Stimulated activated naive B cell treated with anti-CD40 and anti-IgM and Interleukin-4, amounts not matched to agents 10 μg/mL and 1 μg/mL and 100 μg/mL, for 72 hours (primary cell): ENCODE measurements around the gene VIPR2.

Experiments used
- ATAC-seq, 2 donors: fragments of 150-1000 bp; cut with Tn5 transposase; replicated peaks; 2 replicates each; pipeline ENCODE4 v1.10.0; 2021; ENCODE audit warnings: moderate library complexity in 1 of 2
- DNase-seq: peaks from one replicate; pipeline ENCODE4 v3.0.0; 2021
- H3K27ac Mint-ChIP-seq: one replicate; pipeline ENCODE4 v1.8.0; 2022; ENCODE audit warnings: mild to moderate bottlenecking, mixed read lengths
- H3K27me3 Mint-ChIP-seq, 2 donors: one replicate each; pipeline ENCODE4 v1.8.0; 2022; ENCODE audit warnings: mixed read lengths in 2 of 2
- H3K36me3 Mint-ChIP-seq, 2 donors: one replicate each; pipeline ENCODE4 v1.8.0; 2022; ENCODE audit warnings: mixed read lengths in 2 of 2, mild to moderate bottlenecking in 1 of 2
- H3K4me1 Mint-ChIP-seq, 2 donors: one replicate each; pipeline ENCODE4 v1.8.0; 2022; ENCODE audit warnings: mixed read lengths in 2 of 2, mild to moderate bottlenecking in 1 of 2
- H3K4me3 Mint-ChIP-seq, 2 donors: one replicate each; pipeline ENCODE4 v1.8.0; 2022; ENCODE audit warnings: mild to moderate bottlenecking in 2 of 2, mixed read lengths in 2 of 2, moderate library complexity in 1 of 2
- H3K9me3 Mint-ChIP-seq, 2 donors: one replicate each; pipeline ENCODE4 v1.8.0; 2022; ENCODE audit warnings: mixed read lengths in 2 of 2, mild to moderate bottlenecking in 1 of 2

VIPR2 gene

GRCh38 chr7:159042581-159043101 is 102.0 kb downstream of the VIPR2 start:
- ATAC-seq (no peak), DNase-seq (no peak)
- no peak overlapping the region for H3K4me3 Mint-ChIP-seq
- no peaks in the 10 kb centered on the region for H3K4me1 Mint-ChIP-seq
- peaks cover 0 to 3% of the 10 kb centered on the region in 2 donors for H3K27me3 Mint-ChIP-seq
- H3K9me3 Mint-ChIP-seq, result peaks cover 0 to 3% of the 10 kb centered on the region in 2 donors
- no peaks in the 10 kb centered on the region for H3K36me3 Mint-ChIP-seq
- H3K27ac Mint-ChIP-seq, result no peak overlapping the region

DNA sequence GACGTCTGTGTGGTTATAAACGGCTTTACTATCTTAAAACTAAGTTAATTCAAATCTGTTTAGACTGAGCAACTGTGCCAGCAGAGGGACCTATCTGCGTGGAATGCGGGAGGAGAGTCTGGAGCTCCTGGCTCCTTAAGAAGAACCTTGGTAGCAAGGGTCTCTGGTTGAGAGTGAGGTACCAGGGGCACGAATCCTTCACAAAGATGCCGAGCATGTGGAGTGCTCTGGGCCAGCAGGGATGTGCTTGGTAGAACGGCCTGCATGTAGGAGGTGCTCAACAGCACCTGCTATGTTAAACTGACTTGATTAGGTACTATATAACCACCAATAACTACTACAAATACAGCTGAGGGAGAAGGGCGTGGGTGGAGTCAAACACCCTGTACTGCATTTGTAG is 102.6 kb downstream of the VIPR2 start:
- ATAC-seq, result no peak
- no peak overlapping the region for H3K4me3 Mint-ChIP-seq
- peaks cover 0 to 3% of the 10 kb centered on the region in 2 donors for H3K9me3 Mint-ChIP-seq
- H3K36me3 Mint-ChIP-seq, result no peaks in the 10 kb centered on the region
- peaks cover 0 to 3% of the 10 kb centered on the region in 2 donors for H3K27me3 Mint-ChIP-seq
- no peak for DNase-seq
- H3K4me1 Mint-ChIP-seq, result no peaks in the 10 kb centered on the region
- H3K27ac Mint-ChIP-seq, result no peak overlapping the region

DNA sequence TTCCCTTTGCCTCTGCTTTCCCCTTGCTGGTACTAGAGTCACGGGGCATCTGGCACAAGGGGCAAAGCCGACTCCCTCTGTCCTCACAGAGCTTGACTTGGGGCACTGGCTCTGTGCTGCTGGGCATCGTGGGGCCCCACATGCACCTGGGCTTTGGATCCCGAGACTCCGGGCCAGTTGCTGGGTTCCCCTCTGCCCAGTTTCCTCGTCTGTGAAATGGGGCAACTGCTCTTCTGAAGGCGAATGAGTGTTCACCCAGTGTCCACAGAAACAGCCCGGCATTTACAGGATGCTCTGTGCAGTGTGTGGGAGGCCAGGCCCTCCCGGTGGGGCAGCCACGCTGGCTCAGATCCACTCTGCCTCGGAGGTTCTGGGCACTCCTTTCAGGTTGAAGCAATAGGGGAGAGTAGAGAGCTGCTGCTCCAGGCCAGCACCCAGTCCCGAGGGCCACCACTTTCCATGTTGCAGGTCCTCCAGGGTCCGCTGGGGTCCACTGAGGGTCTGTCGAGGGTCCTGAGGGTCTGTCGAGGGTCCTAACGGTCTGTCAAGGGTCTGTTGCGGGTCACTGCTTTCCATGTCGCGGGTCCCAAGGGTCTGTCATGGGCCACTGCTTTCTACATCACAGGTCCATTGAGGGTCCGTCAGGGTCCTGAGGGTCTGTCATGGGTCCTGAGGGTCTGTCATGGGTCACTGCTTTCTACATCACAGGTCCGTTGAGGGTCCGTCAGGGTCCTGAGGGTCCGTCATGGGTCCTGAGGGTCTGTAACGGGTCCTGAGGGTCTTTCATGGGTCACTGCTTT is 103.6 kb downstream of the VIPR2 start:
- ATAC-seq (no peak), DNase-seq (no peak)
- Mint-ChIP-seq H3K4me1 (no peaks in the 10 kb centered on the region), H3K4me3 (no peak overlapping the region), H3K9me3 (peaks cover 0 to 3% of the 10 kb centered on the region in 2 donors), H3K27ac (no peak overlapping the region), H3K27me3 (peaks cover 0 to 3% of the 10 kb centered on the region in 2 donors), H3K36me3 (no peaks in the 10 kb centered on the region)

- DNase-seq (no peak), ATAC-seq (no peak)
- Mint-ChIP-seq H3K27ac (no peak overlapping the region), H3K27me3 (peaks cover 0 to 6% of the 10 kb centered on the region in 2 donors), H3K36me3 (no peaks in the 10 kb centered on the region), H3K4me3 (no peak overlapping the region), H3K9me3 (peaks cover 0 to 3% of the 10 kb centered on the region in 2 donors), H3K4me1 (no peaks in the 10 kb centered on the region)
These were observed 104.5 kb downstream of the VIPR2 start for GRCh38 chr7:159040146-159040545.

- ATAC-seq (no peak), DNase-seq (no peak)
- Mint-ChIP-seq H3K27ac (no peak overlapping the region), H3K27me3 (peaks cover 0 to 6% of the 10 kb centered on the region in 2 donors), H3K36me3 (no peaks in the 10 kb centered on the region), H3K4me3 (no peak overlapping the region), H3K4me1 (no peaks in the 10 kb centered on the region), H3K9me3 (peaks cover 0 to 3% of the 10 kb centered on the region in 2 donors)
These were observed 105.0 kb downstream of the VIPR2 start for GRCh38 chr7:159039716-159040115.

DNA sequence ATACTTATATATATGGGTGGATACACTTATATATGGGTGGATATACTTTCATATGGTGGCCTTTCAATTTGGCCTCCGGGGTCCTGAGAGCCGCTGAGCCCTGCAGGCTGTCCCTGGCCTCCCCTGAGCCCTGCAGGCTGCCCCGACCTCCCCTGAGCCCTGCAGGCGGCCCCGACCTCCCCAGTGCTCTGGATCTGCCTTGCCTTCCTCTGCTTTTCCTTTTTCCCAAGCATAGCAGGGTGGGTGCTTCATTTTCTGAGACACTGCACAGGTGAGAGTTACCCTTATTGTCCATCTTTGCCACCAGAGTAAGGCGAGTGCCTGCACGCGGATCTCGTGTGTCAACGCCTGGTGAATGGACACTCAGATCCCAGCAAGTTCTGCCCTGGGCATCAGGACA is 106.6 kb downstream of the VIPR2 start:
- H3K4me1 Mint-ChIP-seq, result no peaks in the 10 kb centered on the region
- no peaks in the 10 kb centered on the region for H3K36me3 Mint-ChIP-seq
- H3K4me3 Mint-ChIP-seq, result no peak overlapping the region
- H3K27ac Mint-ChIP-seq, result no peak overlapping the region
- DNase-seq (no peak), ATAC-seq (no peak)
- peaks cover 0 to 3% of the 10 kb centered on the region in 2 donors for H3K9me3 Mint-ChIP-seq
- peaks cover 0 to 6% of the 10 kb centered on the region in 2 donors for H3K27me3 Mint-ChIP-seq

DNA sequence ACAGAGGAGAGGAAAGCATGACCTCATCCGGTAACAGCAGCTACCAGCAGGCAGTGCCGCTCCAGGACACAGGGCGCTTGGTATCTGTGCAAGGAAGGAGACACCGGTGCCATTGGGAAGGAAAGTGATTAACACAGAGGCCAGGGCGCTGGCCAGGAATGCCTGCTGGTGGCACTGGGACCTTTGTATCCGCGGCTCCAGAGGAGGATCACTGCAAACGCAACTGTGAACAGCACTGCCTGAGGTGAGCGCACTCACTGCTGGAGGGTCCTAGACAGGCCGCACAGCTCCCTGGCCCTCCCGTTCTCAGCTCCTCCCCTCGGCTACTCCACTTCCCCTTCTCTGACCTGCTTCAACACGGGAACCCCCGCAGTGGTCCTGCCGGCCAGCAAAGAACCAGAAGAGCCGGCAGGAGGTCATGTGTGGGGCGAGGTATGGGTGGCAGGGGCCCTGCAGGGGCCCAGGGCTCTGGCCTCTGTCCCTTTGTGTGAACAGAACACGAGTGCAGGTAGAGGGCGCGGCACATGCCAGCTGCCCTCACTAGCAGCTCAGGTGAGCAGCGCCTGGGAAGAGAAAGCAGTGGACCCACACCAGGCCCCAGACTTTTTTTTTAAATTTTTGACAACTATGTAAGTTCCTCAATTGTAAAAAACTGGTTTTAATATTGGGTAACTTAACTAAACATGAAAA is 107.6 kb downstream of the VIPR2 start:
- no peak for DNase-seq
- ATAC-seq, result no peak
- peaks cover 7 to 10% of the 10 kb centered on the region in 2 donors for H3K27me3 Mint-ChIP-seq
- H3K4me1 Mint-ChIP-seq, result no peaks in the 10 kb centered on the region
- no peaks in the 10 kb centered on the region for H3K36me3 Mint-ChIP-seq
- no peak overlapping the region for H3K27ac Mint-ChIP-seq
- H3K4me3 Mint-ChIP-seq, result no peak overlapping the region
- no peaks in the 10 kb centered on the region for H3K9me3 Mint-ChIP-seq

- Mint-ChIP-seq H3K27me3 (peaks cover 21 to 24% of the 10 kb centered on the region in 2 donors), H3K36me3 (no peaks in the 10 kb centered on the region), H3K4me3 (no peak overlapping the region), H3K4me1 (peaks cover 4 to 6% of the 10 kb centered on the region in 2 donors), H3K27ac (peak overlapping the region; percentile 47), H3K9me3 (no peaks in the 10 kb centered on the region)
- ATAC-seq (no peak), DNase-seq (no peak)
These were observed 109.0 kb downstream of the VIPR2 start for GRCh38 chr7:159035571-159036073.

DNA sequence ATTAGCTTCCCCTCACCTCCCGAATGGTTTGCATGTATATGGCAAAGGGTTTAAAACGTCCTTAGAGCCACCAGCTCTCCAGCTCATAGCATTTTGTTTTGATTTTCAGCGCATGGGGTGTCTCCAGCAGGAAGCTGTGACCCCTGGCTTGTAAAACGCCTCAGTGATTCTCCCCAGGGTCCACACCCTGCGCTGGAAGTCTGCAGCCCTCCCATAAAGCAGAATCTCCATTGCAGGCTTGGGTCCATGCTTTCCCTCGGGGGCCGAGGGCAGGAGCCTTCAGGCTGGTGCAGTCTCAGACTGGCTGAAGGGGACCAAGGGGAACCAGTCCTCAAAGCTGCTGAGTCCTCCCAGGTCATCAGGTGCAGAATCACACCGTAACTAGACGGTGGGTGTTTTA is 109.7 kb downstream of the VIPR2 start:
- Mint-ChIP-seq H3K9me3 (no peaks in the 10 kb centered on the region), H3K36me3 (no peaks in the 10 kb centered on the region), H3K27ac (no peak overlapping the region), H3K27me3 (peaks cover 24 to 28% of the 10 kb centered on the region in 2 donors), H3K4me1 (peaks cover 4 to 10% of the 10 kb centered on the region in 2 donors), H3K4me3 (no peak overlapping the region)
- DNase-seq (no peak), ATAC-seq (no peak)

DNA sequence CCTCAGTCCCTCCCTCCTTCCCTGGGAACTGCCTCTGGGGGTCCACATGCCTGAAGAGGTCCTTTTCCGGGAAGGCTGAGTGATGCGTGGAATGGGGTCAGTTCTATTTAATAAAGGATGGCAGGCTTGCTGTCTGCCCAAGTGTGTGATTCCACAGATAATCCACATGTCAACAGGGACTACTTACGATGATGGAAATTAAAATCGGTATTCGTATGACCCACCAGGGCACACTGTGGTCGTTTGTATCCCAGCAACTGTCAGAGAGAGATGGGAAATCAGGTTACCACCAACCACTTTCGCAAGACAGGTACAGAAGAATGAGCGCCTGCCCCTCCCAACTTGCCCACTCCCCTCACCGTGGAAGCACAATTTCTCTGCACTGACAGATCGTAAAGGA is 110.3 kb downstream of the VIPR2 start:
- no peak overlapping the region for H3K4me3 Mint-ChIP-seq
- ATAC-seq (no peak), DNase-seq (no peak)
- no peaks in the 10 kb centered on the region for H3K9me3 Mint-ChIP-seq
- H3K36me3 Mint-ChIP-seq, result no peaks in the 10 kb centered on the region
- peaks cover 24 to 32% of the 10 kb centered on the region in 2 donors for H3K27me3 Mint-ChIP-seq
- H3K27ac Mint-ChIP-seq, result no peak overlapping the region
- H3K4me1 Mint-ChIP-seq, result peaks cover 4 to 10% of the 10 kb centered on the region in 2 donors

DNA sequence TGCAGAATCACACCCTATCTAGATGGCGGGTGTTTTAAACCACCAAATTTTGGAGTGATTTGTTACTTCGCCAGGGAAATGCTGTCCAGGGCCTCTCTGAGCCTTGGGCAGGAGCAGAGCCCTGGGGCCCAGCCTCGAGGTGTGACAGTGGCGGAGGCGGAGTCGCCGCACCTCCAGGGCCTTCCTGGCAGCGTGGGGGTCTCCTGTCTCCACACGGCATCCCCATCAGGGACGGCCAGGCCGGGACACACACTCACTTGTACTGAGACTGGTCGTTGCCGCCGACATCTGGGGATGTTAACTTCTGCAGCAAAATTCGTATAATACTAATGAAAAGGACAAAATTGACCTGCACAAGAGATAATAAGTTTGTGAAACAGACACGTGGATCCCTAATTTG is 110.7 kb downstream of the VIPR2 start:
- no peaks in the 10 kb centered on the region for H3K36me3 Mint-ChIP-seq
- H3K27me3 Mint-ChIP-seq, result peaks cover 24 to 32% of the 10 kb centered on the region in 2 donors
- DNase-seq (no peak), ATAC-seq (no peak)
- H3K4me1 Mint-ChIP-seq, result peaks cover 4 to 10% of the 10 kb centered on the region in 2 donors
- no peak overlapping the region for H3K4me3 Mint-ChIP-seq
- no peaks in the 10 kb centered on the region for H3K9me3 Mint-ChIP-seq
- no peak overlapping the region for H3K27ac Mint-ChIP-seq

DNA sequence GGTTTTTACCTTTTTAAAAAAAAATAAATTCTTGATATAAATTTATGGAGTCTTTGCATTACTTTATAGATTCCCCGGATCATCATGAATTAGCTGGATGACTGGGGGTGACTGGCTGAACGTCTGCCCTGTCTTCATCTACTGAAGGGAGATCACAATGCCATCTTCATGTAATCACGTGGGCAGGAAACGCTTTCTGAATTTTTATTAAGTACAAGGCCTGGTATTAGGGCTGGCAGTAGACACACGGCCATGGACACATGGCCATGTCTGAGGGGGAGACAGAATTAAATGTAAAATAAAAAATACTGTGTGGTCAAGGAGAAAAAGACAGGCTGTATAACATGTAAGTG is 111.2 kb downstream of the VIPR2 start:
- no peaks in the 10 kb centered on the region for H3K9me3 Mint-ChIP-seq
- no peak for DNase-seq
- H3K27me3 Mint-ChIP-seq, result peaks cover 24 to 32% of the 10 kb centered on the region in 2 donors
- H3K4me1 Mint-ChIP-seq, result peaks cover 4 to 10% of the 10 kb centered on the region in 2 donors
- no peak overlapping the region for H3K4me3 Mint-ChIP-seq
- no peak overlapping the region for H3K27ac Mint-ChIP-seq
- ATAC-seq, result no peak
- H3K36me3 Mint-ChIP-seq, result no peaks in the 10 kb centered on the region

GRCh38 chr7:159032753-159033472 is 111.8 kb downstream of the VIPR2 start:
- no peak for ATAC-seq
- no peak for DNase-seq
- H3K36me3 Mint-ChIP-seq, result no peaks in the 10 kb centered on the region
- no peak overlapping the region for H3K4me3 Mint-ChIP-seq
- peaks cover 4 to 15% of the 10 kb centered on the region in 2 donors for H3K4me1 Mint-ChIP-seq
- peaks cover 24 to 32% of the 10 kb centered on the region in 2 donors for H3K27me3 Mint-ChIP-seq
- H3K9me3 Mint-ChIP-seq, result no peaks in the 10 kb centered on the region
- no peak overlapping the region for H3K27ac Mint-ChIP-seq

- H3K4me3 Mint-ChIP-seq, result no peak overlapping the region
- H3K4me1 Mint-ChIP-seq, result peaks cover 4 to 16% of the 10 kb centered on the region in 2 donors
- ATAC-seq, result no peak
- no peak overlapping the region for H3K27ac Mint-ChIP-seq
- no peaks in the 10 kb centered on the region for H3K36me3 Mint-ChIP-seq
- peaks cover 24 to 32% of the 10 kb centered on the region in 2 donors for H3K27me3 Mint-ChIP-seq
- no peaks in the 10 kb centered on the region for H3K9me3 Mint-ChIP-seq
- no peak for DNase-seq
These were observed 112.3 kb downstream of the VIPR2 start for GRCh38 chr7:159032322-159032721.
